ENCODE data around the gene SRSF6.

DNA sequence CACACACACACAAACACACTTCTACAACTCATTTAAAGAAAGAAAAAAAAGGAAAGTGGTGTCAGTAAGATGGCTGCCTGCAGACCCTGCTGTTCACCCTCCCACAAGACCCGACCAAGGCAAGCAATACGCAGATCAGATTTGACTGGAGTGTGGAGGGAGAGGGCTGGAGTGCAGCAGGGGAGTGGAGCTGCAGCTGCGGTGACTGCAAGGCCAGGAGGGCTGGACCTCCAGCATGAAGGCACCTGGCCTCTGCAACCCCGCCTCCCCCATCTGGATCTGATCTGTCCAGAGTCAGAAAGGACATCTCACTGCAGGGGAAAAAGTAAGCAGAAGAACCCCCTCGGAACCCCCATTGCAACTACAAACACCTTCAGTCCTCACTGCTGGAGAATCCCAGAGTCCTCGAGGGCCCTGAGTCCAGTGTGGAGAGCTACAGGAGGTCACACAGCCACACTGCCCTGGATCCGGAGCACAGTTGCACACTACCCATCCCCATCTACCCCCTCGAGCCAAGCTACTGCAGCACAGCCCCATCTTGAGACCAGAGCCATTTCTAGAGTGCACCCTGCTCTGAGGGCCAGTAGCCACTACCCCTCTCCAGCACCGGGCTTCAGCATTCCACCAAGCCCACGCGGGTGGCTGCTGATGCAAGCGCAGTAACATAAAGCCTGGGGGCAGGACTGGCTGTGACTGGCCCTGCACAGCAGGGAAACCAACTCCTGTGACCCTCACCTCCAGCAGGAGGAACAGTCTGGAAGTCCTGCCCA is 41.9 kb upstream of the SRSF6 start:
- TF ChIP-seq, protein P1, sequence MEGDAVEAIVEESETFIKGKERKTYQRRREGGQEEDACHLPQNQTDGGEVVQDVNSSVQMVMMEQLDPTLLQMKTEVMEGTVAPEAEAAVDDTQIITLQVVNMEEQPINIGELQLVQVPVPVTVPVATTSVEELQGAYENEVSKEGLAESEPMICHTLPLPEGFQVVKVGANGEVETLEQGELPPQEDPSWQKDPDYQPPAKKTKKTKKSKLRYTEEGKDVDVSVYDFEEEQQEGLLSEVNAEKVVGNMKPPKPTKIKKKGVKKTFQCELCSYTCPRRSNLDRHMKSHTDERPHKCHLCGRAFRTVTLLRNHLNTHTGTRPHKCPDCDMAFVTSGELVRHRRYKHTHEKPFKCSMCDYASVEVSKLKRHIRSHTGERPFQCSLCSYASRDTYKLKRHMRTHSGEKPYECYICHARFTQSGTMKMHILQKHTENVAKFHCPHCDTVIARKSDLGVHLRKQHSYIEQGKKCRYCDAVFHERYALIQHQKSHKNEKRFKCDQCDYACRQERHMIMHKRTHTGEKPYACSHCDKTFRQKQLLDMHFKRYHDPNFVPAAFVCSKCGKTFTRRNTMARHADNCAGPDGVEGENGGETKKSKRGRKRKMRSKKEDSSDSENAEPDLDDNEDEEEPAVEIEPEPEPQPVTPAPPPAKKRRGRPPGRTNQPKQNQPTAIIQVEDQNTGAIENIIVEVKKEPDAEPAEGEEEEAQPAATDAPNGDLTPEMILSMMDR (IDR thresholded peaks at IDR 0.05), result no peak
- TF ChIP-seq, protein P2, sequence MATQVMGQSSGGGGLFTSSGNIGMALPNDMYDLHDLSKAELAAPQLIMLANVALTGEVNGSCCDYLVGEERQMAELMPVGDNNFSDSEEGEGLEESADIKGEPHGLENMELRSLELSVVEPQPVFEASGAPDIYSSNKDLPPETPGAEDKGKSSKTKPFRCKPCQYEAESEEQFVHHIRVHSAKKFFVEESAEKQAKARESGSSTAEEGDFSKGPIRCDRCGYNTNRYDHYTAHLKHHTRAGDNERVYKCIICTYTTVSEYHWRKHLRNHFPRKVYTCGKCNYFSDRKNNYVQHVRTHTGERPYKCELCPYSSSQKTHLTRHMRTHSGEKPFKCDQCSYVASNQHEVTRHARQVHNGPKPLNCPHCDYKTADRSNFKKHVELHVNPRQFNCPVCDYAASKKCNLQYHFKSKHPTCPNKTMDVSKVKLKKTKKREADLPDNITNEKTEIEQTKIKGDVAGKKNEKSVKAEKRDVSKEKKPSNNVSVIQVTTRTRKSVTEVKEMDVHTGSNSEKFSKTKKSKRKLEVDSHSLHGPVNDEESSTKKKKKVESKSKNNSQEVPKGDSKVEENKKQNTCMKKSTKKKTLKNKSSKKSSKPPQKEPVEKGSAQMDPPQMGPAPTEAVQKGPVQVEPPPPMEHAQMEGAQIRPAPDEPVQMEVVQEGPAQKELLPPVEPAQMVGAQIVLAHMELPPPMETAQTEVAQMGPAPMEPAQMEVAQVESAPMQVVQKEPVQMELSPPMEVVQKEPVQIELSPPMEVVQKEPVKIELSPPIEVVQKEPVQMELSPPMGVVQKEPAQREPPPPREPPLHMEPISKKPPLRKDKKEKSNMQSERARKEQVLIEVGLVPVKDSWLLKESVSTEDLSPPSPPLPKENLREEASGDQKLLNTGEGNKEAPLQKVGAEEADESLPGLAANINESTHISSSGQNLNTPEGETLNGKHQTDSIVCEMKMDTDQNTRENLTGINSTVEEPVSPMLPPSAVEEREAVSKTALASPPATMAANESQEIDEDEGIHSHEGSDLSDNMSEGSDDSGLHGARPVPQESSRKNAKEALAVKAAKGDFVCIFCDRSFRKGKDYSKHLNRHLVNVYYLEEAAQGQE (IDR thresholded peaks at IDR 0.05; ENCODE audit: insufficient read depth in 1 of 2, low read depth in 2 of 2, low read length in 1 of 2), result no peak

Measured in Panc1 (cell line).